IMR-90 (cell line): ENCODE data around the gene EIF4E1B. TPM values are rescaled to one million over a fixed set of nuclear protein-coding genes. Genes with fewer than 3 reads are reported as not detected.

Experiments
- ATAC-seq: fragments of 200-7000 bp; cut with Tn5 transposase; 2 replicates; pipeline ENCODE4 v1.9.1; 2020; ENCODE audit warnings: low read depth, mild to moderate bottlenecking, moderate library complexity
- BruUV-seq: library from RNA; stranded (reverse); fragments of 400-500 nt; replicated peaks from 2 replicates; lab custom pipeline; 2021; lab: Mats Ljungman, UMichigan
- CTCF ChIA-PET: fragments of 300-600 bp; formaldehyde crosslinking; extraction: SDS; loops from one replicate; lab custom pipeline; 2021; ENCODE audit warnings: antibody characterized with exemption; lab: Yijun Ruan, JAX
- POLR2A ChIA-PET: fragments of 300-600 bp; sonication (Branson Sonifier 250); formaldehyde crosslinking; loops from one replicate; lab custom pipeline; 2022; ENCODE audit warnings: antibody characterized with exemption; ENCODE audit not compliant: unreplicated experiment; lab: Charles Lee
- DNase-seq: peaks from one replicate; pipeline ENCODE4 v3.0.0; 2013
- H2AFZ ChIP-seq: replicated peaks from 2 replicates; pipeline ENCODE3; 2013; ENCODE audit warnings: low read length, mild to moderate bottlenecking; ENCODE audit not compliant: poor library complexity
- H2AK5ac ChIP-seq: 2 replicates; pipeline ENCODE4 v1.6.1; 2013; ENCODE audit warnings: low read depth, low read length, inconsistent platforms
- H2AK9ac ChIP-seq: replicated peaks from 2 replicates; pipeline ENCODE3; 2013; ENCODE audit warnings: mild to moderate bottlenecking, low read depth, low read length, moderate library complexity; ENCODE audit not compliant: poor library complexity
- H2BK120ac ChIP-seq: 2 replicates; pipeline ENCODE4 v1.6.1; 2013; ENCODE audit warnings: low read depth, low read length, inconsistent platforms
- H2BK15ac ChIP-seq: 3 replicates; pipeline ENCODE4 v1.6.1; 2013; ENCODE audit warnings: low read depth, low read length, inconsistent platforms
- H2BK20ac ChIP-seq: 2 replicates; pipeline ENCODE4 v1.6.1; 2013; ENCODE audit warnings: low read depth, mild to moderate bottlenecking, inconsistent platforms, low read length, moderate library complexity
- H2BK5ac ChIP-seq: 2 replicates; pipeline ENCODE4 v1.6.1; 2013; ENCODE audit warnings: mild to moderate bottlenecking, low read depth, low read length, inconsistent platforms; ENCODE audit not compliant: poor library complexity, severe bottlenecking
- H3K14ac ChIP-seq: replicated peaks from 2 replicates; pipeline ENCODE4 v1.6.1; 2013; ENCODE audit warnings: low read depth, low read length, inconsistent platforms
- H3K18ac ChIP-seq: 2 replicates; pipeline ENCODE4 v1.6.1; 2013; ENCODE audit warnings: low read depth, low read length, control low read depth
- H3K23ac ChIP-seq: 2 replicates; pipeline ENCODE4 v1.6.1; 2013; ENCODE audit warnings: low read depth, low read length, inconsistent platforms
- H3K27ac ChIP-seq: 2 replicates; pipeline ENCODE4 v1.5.1; 2013; ENCODE audit warnings: mild to moderate bottlenecking, control low read depth, low read length; ENCODE audit not compliant: insufficient read depth
- H3K27me3 ChIP-seq: 2 replicates; pipeline ENCODE4 v1.6.1; 2013; ENCODE audit warnings: low read length; ENCODE audit not compliant: control insufficient read depth, insufficient read depth
- H3K36me3 ChIP-seq: 2 replicates; pipeline ENCODE4 v1.6.1; 2013; ENCODE audit warnings: low read length, mixed read lengths; ENCODE audit not compliant: control insufficient read depth, insufficient read depth
- H3K4ac ChIP-seq: 2 replicates; pipeline ENCODE4 v1.6.1; 2013; ENCODE audit warnings: low read depth, low read length, inconsistent platforms
- H3K4me1 ChIP-seq: 2 replicates; pipeline ENCODE4 v1.6.1; 2013; ENCODE audit warnings: low read length, mixed read lengths; ENCODE audit not compliant: control insufficient read depth, insufficient read depth
- H3K4me2 ChIP-seq: 2 replicates; pipeline ENCODE4 v1.6.1; 2013; ENCODE audit warnings: low read depth, mild to moderate bottlenecking, control low read depth, low read length, moderate library complexity
- H3K4me3 ChIP-seq: 2 replicates; pipeline ENCODE4 v1.5.1; 2013; ENCODE audit warnings: low read depth, mild to moderate bottlenecking, control low read depth, low read length, moderate library complexity; ENCODE audit not compliant: insufficient read depth
- H3K56ac ChIP-seq: 2 replicates; pipeline ENCODE4 v1.6.1; 2013; ENCODE audit warnings: low read length, inconsistent platforms; ENCODE audit not compliant: insufficient read depth; ENCODE audit errors: extremely low read depth
- H3K79me1 ChIP-seq, 2 experiments: 2 replicates each; pipeline ENCODE4 v1.6.1; 2013; ENCODE audit warnings: low read length in 2 of 2, inconsistent platforms in 1 of 2, low read depth in 1 of 2
- H3K9ac ChIP-seq: 2 replicates; pipeline ENCODE4 v1.6.1; 2013; ENCODE audit warnings: low read depth, low read length, control low read depth
- H3K9me1 ChIP-seq: 2 replicates; pipeline ENCODE4 v1.6.1; 2013; ENCODE audit warnings: low read length, inconsistent platforms; ENCODE audit not compliant: insufficient read depth
- H3K9me3 ChIP-seq: 2 replicates; pipeline ENCODE4 v1.6.1; 2013; ENCODE audit warnings: low read length; ENCODE audit not compliant: control insufficient read depth, insufficient read depth
- H4K20me1 ChIP-seq: 2 replicates; pipeline ENCODE4 v1.6.1; 2013; ENCODE audit warnings: low read length, inconsistent platforms; ENCODE audit not compliant: insufficient read depth
- H4K5ac ChIP-seq: 2 replicates; pipeline ENCODE4 v1.6.1; 2013; ENCODE audit warnings: mild to moderate bottlenecking, low read depth, low read length, control low read depth
- H4K8ac ChIP-seq, 2 experiments: 2 replicates each; pipeline ENCODE4 v1.6.1; 2013; ENCODE audit warnings: low read depth in 2 of 2, low read length in 2 of 2, control low read depth in 1 of 2, inconsistent platforms in 1 of 2
- H4K91ac ChIP-seq: 2 replicates; pipeline ENCODE4 v1.6.1; 2013; ENCODE audit warnings: low read depth, low read length, inconsistent platforms; ENCODE audit not compliant: insufficient read depth
- BHLHE40 ChIP-seq: fragments of 150-350 bp; IDR thresholded peaks from 2 replicates; pipeline ENCODE4 v1.6.1; 2016; ENCODE audit warnings: mild to moderate bottlenecking, low read depth, low read length
- CEBPB ChIP-seq: IDR thresholded peaks from 2 replicates; pipeline ENCODE4 v1.6.1; 2012; ENCODE audit warnings: low read depth, low read length, improper control_type of control experiment
- FOS ChIP-seq: fragments of 150-350 bp; IDR thresholded peaks from 2 replicates; pipeline ENCODE4 v1.6.1; 2016; ENCODE audit warnings: low read depth, low read length
- NFE2L2 ChIP-seq: fragments of 150-350 bp; IDR thresholded peaks from 2 replicates; pipeline ENCODE4 v1.6.1; 2016; ENCODE audit warnings: low read depth, mild to moderate bottlenecking, low read length
- POLR2A ChIP-seq: IDR thresholded peaks from 2 replicates; pipeline ENCODE4 v1.6.1; 2012; ENCODE audit warnings: mild to moderate bottlenecking, low read depth, low read length
- RFX5 ChIP-seq: IDR thresholded peaks from 2 replicates; pipeline ENCODE4 v1.8.0; 2012; ENCODE audit warnings: low read depth, mild to moderate bottlenecking, low read length, moderate library complexity
- SMC3 ChIP-seq: fragments of 150-350 bp; IDR thresholded peaks from 2 replicates; pipeline ENCODE4 v1.6.1; 2016; ENCODE audit warnings: low read depth, mild to moderate bottlenecking, antibody characterized with exemption, low read length, moderate library complexity
- WGBS, 2 experiments: methylation state at CpG; one replicate each; pipeline versions ENCODE4 v1.1.5 to v1.1.7; 2013; ENCODE audit warnings: missing lambda C conversion rate in 2 of 2; ENCODE audit not compliant: insufficient read length in 1 of 2; ENCODE audit errors: extremely low coverage in 2 of 2; 5-methylcytosine and 5-hydroxymethylcytosine counted together
- dilution Hi-C: fragments of 300-500 bp; cut with HindIII; formaldehyde crosslinking; loops from one replicate; pipeline ENCODE4 v1.14.3; 2018; ENCODE audit warnings: low sequenced_read_pairs; ENCODE audit not compliant: unreplicated experiment
- in situ Hi-C: fragments of 300-500 bp; cut with MboI; formaldehyde crosslinking; loops from 3 replicates; pipeline ENCODE4 v1.14.3; 2019; ENCODE audit warnings: low sequenced_read_pairs, inconsistent platforms, mixed read lengths
- intact Hi-C: fragments of 100-400 bp; cut with micrococcal nuclease; formaldehyde crosslinking; loops from 2 replicates; pipeline ENCODE4 v1.10.0; 2022
- polyA plus RNA-seq, 3 experiments: library from polyadenylated mRNA; depleted of rRNA; stranded (reverse); fragments of >200 nt; gene quantifications; 2 replicates each; pipeline ENCODE4 v1.2.3, GENCODE V29; 2012; ENCODE audit warnings: low replicate concordance in 1 of 3
- total RNA-seq: library from RNA; depleted of rRNA; stranded (reverse); fragments of >200 nt; gene quantifications from 2 replicates; pipeline ENCODE4 v1.2.3, GENCODE V29; 2012
- TF ChIP-seq, protein P1 (sequence below): conservative IDR thresholded peaks from 2 replicates; pipeline ENCODE4 v1.5.1; 2012; ENCODE audit warnings: mild to moderate bottlenecking, low read depth, low read length, improper control_type of control experiment
- TF ChIP-seq, protein P2 (sequence below): fragments of 150-350 bp; IDR thresholded peaks from 2 replicates; pipeline ENCODE4 v1.6.1; 2016; ENCODE audit warnings: low read depth, mild to moderate bottlenecking, low read length, moderate library complexity, borderline replicate concordance

EIF4E1B gene
- total and polyA plus RNA-seq, 2 of the 4 experiments (the other 2 are of a cell fraction): not detected

DNA sequence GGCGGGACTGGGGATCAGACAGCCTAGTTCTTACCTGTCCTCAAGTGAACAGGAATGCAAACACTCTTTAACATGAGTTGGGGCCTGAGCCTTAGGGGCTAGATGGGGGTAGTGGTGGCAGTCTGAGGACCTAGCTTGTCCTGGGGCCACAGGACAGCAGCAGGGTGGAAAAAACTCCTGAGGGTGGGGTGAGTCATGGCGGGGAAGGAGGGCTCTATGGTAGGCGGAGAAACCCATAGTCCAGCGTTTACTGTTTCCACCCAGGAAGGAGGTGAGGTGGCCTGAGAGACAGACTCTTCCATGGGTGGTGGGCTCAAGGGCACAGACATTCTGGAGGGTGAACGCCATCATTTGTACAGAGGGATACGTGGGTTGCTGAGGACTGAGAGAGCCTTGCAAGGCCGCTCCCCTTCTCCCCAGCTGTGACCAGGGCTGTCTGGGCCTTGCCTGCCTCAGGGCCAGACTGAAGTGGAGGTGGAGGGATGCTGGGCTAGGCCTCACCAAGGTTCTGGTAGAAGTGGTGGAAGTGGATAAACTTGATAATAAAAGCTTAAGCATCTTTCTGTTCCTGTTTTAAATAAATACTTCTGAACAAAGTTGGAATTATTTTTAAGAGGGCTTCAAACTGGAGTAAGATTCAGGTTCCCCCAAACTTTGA is 15.7 kb downstream of the EIF4E1B start:
- Histone ChIP-seq H2BK15ac (no peak overlapping the region), H3K56ac (no peak overlapping the region), H3K36me3 (no peaks in the 10 kb centered on the region), H2BK5ac (no peak overlapping the region), H4K8ac (peak overlapping the region; percentile 96 to 99), H4K5ac (no peak overlapping the region), H3K4ac (peak overlapping the region; percentile 90), H3K4me3 (no peak overlapping the region), H4K20me1 (peaks cover 20% of the 10 kb centered on the region), H3K9me1 (peaks cover 10% of the 10 kb centered on the region; the same call in 1 of the 2 replicates), H3K4me1 (peaks cover 10% of the 10 kb centered on the region; the same call in 1 of the 2 replicates), H3K14ac (no peak overlapping the region), H3K9ac (no peak overlapping the region), H2BK20ac (no peak overlapping the region), H2AK9ac (peak overlapping the region; percentile 84), H2AK5ac (peak overlapping the region; percentile 61; the same call in 1 of the 2 replicates), H4K91ac (no peak overlapping the region), H2AFZ (peak overlapping the region; percentile 98), H3K79me1 (peaks cover 4 to 31% of the 10 kb centered on the region in 2 experiments), H3K9me3 (no peaks in the 10 kb centered on the region), H2BK120ac (no peak overlapping the region), H3K27me3 (no peaks in the 10 kb centered on the region; the same call in 1 of the 2 replicates), H3K23ac (no peak overlapping the region), H3K27ac (no peak overlapping the region), H3K4me2 (no peak overlapping the region), H3K18ac (no peak overlapping the region)
- DNase-seq (no peak), ATAC-seq (no peak)
- dilution Hi-C loops: no loop called here
- ChIA-PET POLR2A (no interaction called here), CTCF (interaction anchor here (0.6 to 1.6 kb wide), 3 partner anchors 11 to 75 kb away, joined by 4 read pairs; no protein-coding TSS in a partner anchor)
- TF ChIP-seq RFX5 (no peak), POLR2A (no peak), CEBPB (no peak), BHLHE40 (no peak), NFE2L2 (no peak), FOS (no peak), SMC3 (no peak)
- TF ChIP-seq, protein P1, sequence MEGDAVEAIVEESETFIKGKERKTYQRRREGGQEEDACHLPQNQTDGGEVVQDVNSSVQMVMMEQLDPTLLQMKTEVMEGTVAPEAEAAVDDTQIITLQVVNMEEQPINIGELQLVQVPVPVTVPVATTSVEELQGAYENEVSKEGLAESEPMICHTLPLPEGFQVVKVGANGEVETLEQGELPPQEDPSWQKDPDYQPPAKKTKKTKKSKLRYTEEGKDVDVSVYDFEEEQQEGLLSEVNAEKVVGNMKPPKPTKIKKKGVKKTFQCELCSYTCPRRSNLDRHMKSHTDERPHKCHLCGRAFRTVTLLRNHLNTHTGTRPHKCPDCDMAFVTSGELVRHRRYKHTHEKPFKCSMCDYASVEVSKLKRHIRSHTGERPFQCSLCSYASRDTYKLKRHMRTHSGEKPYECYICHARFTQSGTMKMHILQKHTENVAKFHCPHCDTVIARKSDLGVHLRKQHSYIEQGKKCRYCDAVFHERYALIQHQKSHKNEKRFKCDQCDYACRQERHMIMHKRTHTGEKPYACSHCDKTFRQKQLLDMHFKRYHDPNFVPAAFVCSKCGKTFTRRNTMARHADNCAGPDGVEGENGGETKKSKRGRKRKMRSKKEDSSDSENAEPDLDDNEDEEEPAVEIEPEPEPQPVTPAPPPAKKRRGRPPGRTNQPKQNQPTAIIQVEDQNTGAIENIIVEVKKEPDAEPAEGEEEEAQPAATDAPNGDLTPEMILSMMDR: no peak
- TF ChIP-seq, protein P2, sequence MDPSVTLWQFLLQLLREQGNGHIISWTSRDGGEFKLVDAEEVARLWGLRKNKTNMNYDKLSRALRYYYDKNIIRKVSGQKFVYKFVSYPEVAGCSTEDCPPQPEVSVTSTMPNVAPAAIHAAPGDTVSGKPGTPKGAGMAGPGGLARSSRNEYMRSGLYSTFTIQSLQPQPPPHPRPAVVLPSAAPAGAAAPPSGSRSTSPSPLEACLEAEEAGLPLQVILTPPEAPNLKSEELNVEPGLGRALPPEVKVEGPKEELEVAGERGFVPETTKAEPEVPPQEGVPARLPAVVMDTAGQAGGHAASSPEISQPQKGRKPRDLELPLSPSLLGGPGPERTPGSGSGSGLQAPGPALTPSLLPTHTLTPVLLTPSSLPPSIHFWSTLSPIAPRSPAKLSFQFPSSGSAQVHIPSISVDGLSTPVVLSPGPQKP: no peak
- intact Hi-C loops: loop anchor here (10.0 kb wide), 1 partner anchor 231 kb away; the partner anchor contains the start of gene CLTB
- in situ Hi-C loops: no loop called here
- no CpG with 5 or more reads among the region's 7 CpGs for WGBS, 2 experiments
- BruUV-seq: no TSS peak
